Left lobe of liver (tissue), 2 donors: ENCODE results near the gene MYO16. TPM values are rescaled to one million over a fixed set of nuclear protein-coding genes. Genes with fewer than 3 reads are reported as not detected.
"Not testable (repeated sequence)": the region's sequence is repeated elsewhere in the genome, so short reads cannot be mapped to it uniquely, and the experiment has no call there.

Experiments
- ATAC-seq: fragments of 200-7000 bp; cut with Tn5 transposase; one replicate; pipeline ENCODE4 v1.9.1; 2020; ENCODE audit warnings: mild to moderate bottlenecking, moderate library complexity
- DNase-seq: peaks from one replicate; pipeline ENCODE4 v3.0.0-alpha.2; 2020; ENCODE audit warnings: low spot score
- total RNA-seq: library from RNA; stranded (reverse); gene quantifications from one replicate; pipeline ENCODE4 v1.2.1, GENCODE V29; 2021
- donor health status: DM: no; HTN: no; CAD: no; lungs with moderate emphysema.
- donor health status: DM: no; HTN: yes; CAD: no.

Gene MYO16
- total RNA-seq, 1 donor from 2014 or later, result 2.7 TPM

DNA sequence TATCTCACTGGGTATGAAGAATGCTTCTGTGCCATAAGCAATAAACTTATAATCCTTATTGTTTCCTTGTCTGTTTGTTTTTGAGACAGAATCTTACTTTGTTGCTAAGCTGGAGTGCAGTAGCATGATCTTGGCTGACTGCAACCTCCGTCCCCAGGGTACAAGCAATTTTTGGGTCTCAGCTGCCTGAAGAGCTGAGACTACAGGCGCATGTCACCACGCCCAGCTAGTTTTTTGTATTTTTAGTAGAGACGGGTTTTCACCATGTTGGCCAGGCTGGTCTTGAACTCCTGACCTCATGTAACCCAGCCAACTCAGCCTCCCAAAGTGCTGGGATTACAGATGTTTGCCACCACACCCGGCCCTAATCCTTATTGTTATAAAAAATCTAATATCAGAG, 112.5 kb downstream of the MYO16 start:
- no peak for DNase-seq
- no peak for ATAC-seq

DNA sequence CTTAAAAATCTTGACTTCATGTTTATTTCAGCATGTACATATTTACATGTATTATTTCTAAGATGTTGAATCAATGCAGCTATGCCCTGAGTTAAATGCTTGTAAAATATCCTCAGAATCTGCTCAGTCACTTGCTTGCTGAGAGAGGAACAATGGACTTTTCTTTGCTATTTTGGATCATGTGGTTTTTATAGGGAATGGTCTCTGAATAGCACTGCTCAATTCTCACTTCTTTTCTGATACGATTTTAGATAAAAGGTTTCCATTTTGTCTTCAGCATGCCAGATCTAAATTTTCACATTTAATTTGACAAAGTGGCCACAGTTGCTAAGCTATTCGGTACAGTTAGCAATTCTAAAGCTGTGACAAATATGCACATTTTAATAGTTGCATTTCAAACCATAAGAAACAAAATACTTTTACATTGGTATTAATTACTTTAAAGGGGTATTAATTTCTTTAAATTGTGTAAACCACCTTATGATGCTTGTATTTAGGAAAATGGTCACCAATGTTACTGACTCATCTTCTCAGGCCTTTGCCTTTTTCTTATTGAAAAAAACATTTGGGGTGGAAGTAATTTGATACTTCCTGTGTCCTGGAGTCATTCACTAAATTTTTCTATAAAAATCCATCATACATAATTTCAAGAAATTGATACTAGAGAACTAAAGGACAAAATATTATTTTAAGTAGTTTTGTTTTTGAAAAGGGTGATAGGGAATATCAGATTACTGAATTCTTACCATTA, 113.5 kb downstream of the MYO16 start:
- no peak for ATAC-seq
- no peak for DNase-seq

DNA sequence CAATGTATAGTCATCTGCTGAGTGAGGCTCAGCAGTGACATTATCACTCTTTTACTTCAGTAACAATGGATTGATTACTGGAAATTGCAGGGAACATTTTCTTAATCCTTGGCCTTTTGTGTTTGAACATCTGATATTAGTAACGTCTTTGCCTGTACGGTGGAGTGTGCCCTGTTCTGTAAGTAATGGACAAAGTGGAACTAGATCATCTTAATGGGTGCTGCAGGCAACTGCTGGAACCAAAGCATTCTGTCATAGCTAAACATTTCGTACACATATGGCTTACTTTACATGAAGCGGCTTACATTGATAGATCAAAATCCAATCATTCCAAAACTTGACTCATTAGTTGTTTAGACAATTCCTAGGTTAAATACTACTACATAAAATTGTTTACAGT, 114.1 kb downstream of the MYO16 start:
- no peak for ATAC-seq
- no peak for DNase-seq

DNA sequence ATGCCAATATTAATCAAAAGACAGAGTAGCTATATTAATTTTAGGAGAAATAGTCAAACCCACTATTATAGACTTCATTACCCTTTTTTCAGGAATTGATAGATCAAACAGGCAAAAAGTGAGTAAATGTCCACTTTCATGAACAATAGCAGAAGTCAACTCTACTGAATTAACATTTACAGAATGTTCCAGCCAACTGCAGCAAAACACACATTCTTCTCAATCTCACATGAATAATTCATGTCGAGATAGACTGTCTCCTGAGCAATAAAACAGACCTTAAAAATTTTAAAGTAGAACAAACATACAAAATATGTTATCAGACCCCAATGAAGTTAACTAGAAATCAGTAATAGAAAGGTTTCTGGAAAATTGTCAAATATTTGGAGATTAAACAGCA, 118.4 kb downstream of the MYO16 start:
- DNase-seq (no peak), ATAC-seq (no peak)

DNA sequence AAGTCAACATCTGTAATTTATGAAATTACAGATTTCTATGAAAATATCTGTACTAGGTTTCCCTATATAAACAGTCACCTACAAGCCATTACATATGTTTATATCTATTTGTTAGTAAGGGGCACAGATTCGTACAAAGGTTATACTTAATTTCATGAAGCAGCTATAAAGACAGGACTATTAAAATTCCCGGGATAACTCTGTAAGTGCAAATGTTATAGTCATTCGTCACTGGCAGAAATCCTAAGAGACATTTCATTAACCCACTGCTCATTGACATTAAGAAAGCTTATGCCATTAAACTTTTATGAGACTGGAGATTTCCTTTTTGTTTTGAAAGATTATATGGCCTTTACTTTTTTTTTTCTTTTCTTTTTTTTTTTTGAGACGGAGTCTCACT, 122.9 kb downstream of the MYO16 start:
- ATAC-seq (no peak), DNase-seq (no peak)

DNA sequence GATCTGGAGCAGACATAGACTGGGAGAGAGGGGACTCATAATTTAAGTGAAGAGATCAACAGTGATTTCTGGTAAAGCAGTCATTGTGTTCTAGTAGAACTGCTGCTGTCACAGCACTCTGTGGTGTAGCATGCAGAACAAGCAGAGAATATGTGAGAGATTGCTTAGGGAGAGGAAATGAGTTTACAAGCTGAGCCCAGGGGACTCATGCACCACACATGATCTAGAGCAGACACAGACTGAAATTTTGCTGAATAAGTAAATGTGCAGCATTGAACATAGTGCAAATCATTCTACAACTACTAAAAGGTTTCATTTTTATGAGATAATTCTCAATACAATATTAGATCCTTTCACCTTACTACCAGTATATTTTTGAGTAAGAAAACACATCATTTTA, 125.7 kb downstream of the MYO16 start:
- DNase-seq (no peak), ATAC-seq (no peak)

DNA sequence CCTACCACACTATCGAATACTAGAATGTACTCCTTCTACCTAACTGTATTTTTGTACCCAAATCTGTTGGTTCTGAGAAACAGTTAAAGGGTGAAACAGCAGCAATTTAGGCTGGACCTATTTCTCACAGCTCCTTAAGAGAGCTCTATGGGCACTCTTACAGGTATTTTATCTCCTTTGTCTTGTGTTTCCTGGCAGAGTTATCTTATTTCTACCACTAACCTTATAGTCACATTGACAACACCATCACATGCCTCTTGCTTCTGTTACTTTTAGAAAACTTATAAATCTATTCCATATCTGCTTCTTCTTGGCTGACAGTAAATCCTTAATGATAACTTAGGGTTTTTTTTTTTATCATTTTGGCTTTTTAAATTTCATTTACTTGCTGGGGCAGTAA, 130.7 kb downstream of the MYO16 start:
- DNase-seq (no peak), ATAC-seq (no peak)

DNA sequence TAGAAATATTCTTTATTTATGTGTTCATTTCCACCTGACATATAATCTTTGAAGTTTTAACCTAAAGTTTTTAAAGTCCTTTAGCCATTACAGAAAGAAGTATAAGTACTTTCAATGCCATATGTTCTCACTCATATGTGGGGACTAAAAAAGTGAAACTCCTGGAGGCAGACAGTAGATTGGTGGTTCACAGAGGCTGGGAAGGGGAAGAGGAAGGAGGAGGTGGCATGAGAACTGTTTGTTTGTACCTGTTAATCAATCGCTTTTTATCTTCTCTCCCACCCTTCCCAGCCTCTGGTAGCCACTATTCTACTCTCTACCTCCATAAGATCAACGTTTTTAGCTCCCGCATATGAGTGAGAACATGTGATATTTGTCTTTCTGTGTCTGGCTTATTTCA, 131.1 kb downstream of the MYO16 start:
- DNase-seq (no peak), ATAC-seq (no peak)

DNA sequence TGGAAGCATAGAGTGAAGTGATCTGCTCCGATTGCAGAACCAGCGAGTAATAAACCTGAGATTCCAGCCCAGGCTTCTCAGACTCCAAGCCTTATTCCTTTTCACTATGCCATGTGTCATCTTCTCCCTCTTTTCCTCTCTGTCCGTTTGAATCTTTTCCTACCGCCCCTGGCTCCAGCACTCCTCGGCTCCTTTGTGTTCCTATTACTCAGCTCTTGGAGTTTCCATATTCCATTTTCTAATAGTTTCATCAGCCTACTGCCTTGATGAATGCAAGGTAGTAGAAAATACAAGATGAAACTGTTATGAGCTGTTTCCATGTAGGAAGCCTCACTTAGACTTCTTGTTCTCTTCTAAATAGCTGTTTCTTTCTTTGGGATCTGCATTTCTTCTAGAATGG, 138.6 kb downstream of the MYO16 start:
- DNase-seq (no peak), ATAC-seq (no peak)

DNA sequence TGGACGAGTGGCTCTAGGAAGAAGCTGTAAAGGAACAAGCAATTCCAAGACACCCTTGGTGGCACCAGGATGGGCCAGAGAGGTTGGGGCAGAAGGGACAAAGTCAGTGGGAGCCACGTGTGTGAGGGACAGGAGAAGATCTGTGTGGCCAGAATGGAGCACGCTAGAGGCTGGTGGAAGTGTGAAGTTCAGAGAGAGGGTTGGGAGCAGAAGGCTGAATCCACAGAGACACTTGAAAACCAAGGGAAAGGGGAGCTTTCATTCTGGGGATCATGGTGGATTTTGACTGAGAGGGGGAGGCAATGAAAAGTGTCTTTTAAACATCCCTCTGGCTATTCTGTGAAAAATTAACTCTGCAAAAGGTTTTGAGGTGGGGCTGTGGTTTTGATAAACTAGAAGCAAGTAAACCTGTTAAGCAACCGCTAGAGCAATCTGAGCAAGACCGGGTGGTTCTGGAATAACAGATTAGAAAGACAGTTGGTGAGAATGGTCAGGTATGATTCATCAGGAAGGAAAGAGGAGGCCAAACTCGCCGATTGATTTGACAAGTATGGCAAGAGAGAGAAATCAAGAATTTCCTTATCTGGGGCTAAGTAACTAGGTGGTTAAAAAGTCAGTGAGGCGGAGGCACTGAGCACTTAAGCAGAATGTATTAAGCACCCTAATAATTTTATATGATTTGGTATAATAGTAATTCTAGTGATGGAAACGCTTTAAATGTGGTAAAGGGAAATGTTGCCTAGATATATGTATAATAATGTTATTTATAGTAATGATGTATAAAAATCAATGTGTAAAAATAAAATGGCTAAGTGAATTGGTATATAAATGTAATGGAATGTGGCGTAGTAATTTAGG, 140.0 kb downstream of the MYO16 start:
- DNase-seq, result no peak
- no peak for ATAC-seq

DNA sequence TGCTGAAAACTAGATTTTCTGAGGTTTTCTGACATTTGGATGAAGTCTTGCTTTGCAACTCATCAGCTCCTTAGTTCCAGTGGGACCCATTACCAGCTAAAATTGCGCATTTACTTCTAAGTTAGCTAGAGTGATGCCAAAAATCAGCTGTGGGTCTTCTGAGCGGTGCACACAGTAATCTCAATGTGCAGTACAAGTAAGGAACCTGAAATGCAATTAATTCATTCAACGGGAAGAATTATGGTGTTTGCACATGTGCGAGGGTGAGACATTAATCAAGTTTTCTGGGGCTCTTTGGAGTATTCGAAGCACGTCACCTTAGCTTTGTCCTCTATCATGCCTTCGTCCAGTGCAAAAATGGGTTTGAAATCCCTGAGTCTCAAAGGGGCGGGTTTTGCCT, 146.2 kb downstream of the MYO16 start:
- ATAC-seq (no peak), DNase-seq (no peak)

DNA sequence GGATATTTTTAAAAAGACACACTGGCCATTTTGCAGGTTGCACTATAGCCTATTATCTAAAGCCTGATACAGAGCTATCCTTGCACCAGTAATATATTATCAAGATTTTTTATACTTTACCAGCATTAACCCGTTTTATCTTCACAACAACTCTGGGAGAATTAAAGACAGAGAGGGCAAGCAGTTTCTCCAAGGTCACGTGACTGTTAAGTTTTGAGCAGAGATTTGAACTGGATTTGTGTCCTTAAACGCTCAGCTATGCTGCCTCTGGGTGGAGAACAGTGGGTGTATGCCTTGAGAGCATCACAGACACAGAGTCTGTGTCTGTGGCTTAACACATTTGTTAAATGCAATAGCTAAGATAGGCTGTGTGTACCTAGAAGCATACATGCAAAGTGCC, 147.2 kb downstream of the MYO16 start:
- no peak for ATAC-seq
- no peak for DNase-seq

DNA sequence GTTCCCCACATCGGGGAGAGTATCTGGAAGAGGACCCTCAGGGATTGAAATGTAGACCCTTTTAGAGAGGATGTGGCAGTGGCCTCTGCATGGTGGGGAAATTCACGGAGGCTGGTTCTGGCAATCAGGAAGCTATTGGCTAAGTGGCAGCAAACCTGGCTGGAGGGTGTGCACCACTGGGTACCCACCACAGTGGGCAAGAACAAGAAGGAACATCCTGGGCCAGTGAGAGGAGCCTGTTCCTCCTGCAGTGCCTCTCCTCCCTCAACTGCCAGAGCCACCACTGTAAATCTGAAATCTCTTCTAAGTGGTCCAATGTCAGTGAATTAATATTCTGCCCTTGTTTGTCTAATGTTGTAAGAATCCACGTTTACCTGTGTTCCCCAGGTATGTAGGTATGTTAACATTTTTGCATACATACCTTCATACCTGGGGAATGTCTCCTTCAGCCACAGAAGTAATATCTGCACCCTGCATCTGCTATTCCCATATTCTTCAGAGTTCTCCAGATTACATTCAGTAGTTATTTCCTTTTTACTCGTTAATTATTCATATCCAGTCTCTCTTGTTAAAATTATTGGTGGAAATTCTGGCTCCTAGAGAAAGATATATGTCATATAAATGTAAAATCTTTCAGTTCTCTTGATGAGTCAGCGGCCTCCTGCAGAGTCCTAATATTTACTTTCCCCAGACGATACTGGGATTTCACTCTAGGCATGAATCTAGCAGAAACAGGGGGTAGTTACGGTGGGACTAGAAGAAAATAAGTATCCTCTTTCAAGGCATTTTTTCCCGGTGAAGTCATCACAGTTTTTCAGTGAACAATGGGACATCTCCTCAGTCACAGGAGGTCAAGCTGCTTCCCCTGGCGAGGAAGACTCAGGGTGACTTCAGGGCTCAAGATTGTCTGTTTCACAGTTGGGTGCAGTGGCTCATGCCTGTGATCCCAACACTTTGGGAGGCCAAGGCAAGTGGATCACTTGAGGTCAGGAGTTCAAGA, 148.3 kb downstream of the MYO16 start:
- no peak for DNase-seq
- ATAC-seq, result no peak

DNA sequence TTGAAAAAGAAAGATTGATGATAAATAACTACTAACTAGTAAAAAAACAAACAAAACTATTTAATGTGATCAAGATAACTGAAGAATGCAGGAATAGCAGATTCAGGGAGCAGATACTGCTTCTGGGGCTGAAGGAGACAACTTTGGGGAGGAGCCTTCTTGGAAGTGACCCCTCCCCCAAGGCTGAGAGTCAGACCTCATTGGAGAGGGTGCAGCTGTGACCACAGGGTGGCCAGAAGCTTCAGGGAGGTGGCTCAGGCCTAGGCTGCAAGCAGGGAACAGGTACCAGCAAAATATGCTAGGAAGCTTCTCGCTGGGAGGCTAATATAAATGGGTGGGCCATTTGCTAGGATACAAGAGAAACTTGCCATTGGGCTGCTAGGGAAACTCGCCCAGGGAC, 149.9 kb downstream of the MYO16 start:
- DNase-seq, result no peak

DNA sequence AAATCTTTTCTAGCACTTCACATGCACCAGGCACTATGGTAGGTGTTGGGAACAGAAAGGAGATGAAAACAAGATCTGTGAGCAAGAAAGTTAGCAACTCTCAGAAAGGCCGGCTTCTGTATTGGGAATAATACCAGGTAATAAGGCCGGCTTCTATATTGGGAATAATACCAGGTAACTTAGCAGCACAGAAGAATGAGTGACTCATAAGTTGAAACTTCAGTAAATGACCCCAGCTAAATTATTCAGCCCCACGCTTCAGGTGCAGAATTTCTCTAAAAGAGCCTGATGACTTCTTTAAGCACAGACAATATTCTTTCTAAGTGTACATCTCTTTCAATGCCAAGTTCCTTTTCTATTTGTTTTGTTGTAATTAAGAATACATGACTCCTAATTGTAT, 151.3 kb downstream of the MYO16 start:
- DNase-seq, result no peak

More for the DNA sequence above, 149.9 kb downstream of the MYO16 start:
- ATAC-seq, result no peak

DNA sequence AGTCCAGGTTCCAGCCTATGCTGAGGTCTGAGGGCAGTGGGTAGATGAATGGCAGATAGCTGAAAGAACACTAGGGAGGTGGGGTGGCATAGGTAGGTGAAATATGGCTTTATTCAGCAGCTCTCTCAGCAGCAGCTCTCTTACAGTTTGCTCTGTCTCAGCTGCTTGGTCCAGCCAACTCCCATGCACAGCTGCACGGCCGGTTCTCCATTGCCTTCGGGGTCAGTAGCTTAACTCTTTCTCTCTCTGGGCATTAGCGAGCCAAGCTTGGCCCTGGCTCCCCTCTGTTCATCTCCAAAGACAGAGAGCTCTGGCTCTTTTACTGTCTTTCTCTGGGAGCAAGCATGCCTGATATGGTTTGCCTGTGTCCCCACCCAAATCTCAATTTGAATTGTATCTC, 151.9 kb downstream of the MYO16 start:
- DNase-seq (no peak), ATAC-seq (no peak)

More for the DNA sequence above, 151.3 kb downstream of the MYO16 start:
- no peak for ATAC-seq

DNA sequence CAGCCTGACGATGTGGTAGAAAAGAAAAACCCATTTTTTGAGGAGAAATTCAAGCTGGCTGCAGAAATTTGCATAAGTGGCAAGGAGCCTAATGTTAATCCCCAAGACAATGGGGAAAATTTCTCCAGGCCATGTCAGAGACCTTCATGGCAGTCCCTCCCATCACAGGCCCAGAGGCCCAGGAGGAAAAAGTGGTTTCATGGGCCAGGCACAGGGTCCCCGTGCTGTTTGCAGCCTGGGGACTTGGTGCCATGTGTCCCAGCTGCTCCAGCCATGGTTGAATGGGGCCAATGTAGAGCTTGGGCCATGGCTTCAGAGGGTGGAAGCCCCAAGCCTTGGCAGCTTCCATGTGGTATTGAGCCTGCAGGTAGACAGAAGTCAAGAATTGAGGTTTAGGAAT, 153.1 kb downstream of the MYO16 start:
- not testable (repeated sequence) for DNase-seq, ATAC-seq

DNA sequence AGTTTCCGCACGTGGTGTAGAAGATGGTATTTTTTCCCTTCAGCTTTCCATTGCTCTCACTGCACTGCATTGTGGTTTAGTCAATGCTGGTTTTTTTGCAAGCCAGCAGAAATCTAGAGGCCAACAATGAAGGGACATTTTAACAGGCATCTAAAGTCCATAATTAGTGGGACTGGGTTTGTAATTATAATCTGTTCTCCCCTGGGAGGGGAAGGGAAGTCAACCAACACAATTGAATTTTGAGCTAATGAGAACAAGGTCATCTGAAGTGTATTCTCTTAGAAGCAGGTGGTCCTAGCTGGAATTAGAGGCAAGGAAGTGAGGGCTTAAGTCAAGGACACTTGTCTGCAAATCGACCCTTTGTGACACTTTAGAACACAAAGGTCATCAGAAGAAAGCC, 156.4 kb downstream of the MYO16 start:
- DNase-seq (no peak), ATAC-seq (no peak)

DNA sequence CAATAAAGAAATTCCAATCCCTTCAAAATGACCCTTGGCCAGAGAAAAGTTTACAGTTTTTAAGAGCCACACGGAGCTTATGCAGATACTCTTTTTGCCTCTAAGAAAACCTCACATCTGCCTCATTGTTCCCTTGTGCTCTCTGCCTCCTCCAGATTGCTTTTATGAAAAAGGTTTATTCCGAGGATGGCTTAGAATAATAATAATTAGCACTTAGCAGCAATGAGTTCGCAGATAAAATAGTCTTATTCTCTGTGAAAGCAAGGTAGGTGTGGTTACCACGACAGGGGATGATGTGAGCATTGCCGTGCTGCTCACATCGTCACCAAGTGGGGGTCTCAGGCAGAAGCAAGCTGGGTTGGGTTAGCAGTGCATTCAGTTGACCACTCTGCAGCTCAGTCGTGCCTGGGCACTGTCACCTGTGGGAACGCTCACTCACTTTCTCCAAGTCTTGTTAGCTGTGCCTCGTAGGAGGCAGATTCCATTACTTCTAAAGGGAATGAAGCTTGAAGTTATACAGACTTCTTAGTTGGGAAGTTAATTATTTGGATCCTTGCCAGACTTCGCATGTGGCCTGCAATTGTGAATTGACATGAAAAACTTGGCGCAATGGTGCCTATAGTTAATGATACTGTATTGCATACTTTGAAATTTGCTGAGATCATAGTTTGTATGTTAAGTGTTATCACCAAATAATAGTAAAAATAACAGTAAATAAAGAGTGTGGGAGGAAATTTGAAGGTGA, 157.2 kb downstream of the MYO16 start:
- ATAC-seq, result no peak
- no peak for DNase-seq

DNA sequence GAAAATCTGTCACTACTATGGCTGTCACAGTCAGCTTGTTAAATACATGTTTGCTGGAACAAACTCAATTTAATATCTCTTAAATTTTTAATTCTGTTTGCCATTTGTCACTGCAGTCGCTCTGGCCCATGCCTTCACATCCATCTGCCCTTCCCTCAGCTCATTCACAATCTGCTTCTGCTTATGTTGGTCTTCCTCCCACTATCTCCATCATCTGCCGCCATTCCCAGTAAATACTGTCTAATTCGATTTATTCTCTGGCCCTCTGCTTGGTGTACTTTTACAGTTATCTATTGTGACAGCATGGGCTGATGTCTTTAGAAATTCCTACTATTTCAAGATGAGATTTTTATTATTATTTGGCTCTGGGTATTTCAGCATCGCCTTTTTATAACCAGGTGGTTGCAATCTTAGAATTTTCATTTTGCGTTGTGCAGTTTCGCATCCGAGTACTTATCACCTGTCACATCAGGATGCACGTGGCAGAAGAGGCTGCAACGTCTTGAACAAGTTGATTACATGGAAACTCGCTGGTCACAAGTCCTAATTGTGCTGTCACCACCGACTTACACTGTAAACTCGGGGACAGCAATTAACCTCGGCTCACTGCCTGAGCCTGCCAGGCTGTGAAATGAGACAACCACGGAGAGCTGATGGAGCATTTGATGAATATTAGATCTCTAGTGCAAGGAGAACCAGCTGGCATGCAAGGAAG, 158.4 kb downstream of the MYO16 start:
- no peak for ATAC-seq
- DNase-seq, result no peak
